ENCODE measurements around the gene SORBS1. TPM values are rescaled to one million over a fixed set of nuclear protein-coding genes. Genes with fewer than 3 reads are reported as not detected.

SORBS1 gene
- total RNA-seq, 1 donor from 2014 or later: 896 TPM

DNA sequence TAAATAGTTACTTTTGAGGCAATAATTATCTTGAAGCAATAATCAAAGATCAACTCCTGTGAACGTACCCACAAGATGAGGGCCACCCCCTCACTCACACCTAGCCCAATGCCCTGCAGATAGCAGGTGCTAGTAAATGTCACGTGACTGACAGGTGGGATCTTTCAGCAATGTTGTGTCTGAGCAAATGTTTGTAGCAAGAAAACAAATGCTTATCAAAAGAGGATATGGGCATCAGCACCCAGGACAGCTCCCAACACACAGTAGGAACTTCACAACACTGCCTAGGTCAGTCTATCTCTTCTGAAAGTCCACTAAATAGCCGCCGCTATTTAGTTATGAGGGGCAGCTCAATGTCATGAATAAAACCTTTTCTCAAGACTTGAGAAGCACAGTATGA lies 149.5 kb downstream of the SORBS1 start:
- Histone ChIP-seq H3K9me3 (replicated peaks) (no peaks in the 10 kb centered on the region), H3K4me1 (peaks cover 98% of the 10 kb centered on the region), H3K36me3 (peaks cover 35% of the 10 kb centered on the region), H3K27me3 (ENCODE audit: low read depth) (no peaks in the 10 kb centered on the region), H3K27ac (replicated peaks) (peak overlapping the region; percentile 97), H3K4me3 (peak overlapping the region; percentile 69)
- DNase-seq: no peak
- TF ChIP-seq, protein P1, sequence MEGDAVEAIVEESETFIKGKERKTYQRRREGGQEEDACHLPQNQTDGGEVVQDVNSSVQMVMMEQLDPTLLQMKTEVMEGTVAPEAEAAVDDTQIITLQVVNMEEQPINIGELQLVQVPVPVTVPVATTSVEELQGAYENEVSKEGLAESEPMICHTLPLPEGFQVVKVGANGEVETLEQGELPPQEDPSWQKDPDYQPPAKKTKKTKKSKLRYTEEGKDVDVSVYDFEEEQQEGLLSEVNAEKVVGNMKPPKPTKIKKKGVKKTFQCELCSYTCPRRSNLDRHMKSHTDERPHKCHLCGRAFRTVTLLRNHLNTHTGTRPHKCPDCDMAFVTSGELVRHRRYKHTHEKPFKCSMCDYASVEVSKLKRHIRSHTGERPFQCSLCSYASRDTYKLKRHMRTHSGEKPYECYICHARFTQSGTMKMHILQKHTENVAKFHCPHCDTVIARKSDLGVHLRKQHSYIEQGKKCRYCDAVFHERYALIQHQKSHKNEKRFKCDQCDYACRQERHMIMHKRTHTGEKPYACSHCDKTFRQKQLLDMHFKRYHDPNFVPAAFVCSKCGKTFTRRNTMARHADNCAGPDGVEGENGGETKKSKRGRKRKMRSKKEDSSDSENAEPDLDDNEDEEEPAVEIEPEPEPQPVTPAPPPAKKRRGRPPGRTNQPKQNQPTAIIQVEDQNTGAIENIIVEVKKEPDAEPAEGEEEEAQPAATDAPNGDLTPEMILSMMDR (IDR thresholded peaks at IDR 0.05; ENCODE audit: borderline replicate concordance): no peak
- intact Hi-C loops (cut with micrococcal nuclease): no loop called here

DNA sequence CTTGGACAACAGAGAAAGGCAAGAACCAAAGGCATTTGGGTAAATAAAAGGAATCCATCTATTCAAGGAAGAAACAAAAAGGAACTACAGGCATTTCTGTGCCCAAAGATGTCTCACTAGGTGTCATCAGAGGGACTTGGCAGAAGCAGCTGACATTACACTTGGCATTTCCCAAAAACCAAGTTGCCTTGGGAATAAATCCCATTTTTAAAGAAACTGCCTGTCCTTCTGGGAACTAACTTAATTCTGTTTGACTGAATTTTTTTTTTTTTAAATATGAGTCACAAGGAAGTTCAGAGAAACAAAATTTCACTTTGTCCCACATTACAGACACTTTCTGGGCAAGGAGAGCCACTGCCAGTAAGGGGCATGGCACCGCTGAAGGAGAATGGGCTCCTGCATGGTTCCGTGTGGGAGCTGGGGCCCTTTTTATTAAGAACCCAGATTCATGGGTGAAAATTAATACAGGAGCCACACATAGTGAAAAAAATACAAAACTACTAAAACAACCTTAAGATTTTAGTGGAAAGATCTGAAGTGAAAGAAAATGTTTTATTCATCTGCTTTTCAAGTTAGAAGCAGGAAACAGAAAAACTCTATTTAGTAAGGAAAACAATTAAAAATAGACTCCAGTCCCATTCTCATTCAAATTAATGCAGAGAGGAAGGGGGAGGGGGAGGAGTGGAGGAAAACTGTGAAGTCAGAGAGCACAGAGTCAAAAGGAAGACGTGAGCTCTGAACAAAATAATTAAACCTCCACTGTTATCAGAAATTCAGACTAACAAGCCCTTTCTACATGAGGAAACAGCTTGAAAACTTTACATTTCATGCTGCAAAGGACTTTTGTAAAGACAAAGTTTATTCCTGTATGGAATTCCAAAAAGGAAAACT lies 151.9 kb downstream of the SORBS1 start:
- H3K4me3 ChIP-seq: peak overlapping the region; percentile 44
- intact Hi-C loops (cut with micrococcal nuclease): no loop called here
- peak overlapping the region; percentile 97 for H3K27ac ChIP-seq (replicated peaks)
- TF ChIP-seq, protein P1 (IDR thresholded peaks at IDR 0.05; ENCODE audit: borderline replicate concordance): no peak
- no peak for DNase-seq
- H3K9me3 ChIP-seq (replicated peaks): no peaks in the 10 kb centered on the region
- H3K4me1 ChIP-seq: peaks cover 98% of the 10 kb centered on the region
- no peaks in the 10 kb centered on the region for H3K27me3 ChIP-seq (ENCODE audit: low read depth)
- H3K36me3 ChIP-seq: peaks cover 51% of the 10 kb centered on the region

DNA sequence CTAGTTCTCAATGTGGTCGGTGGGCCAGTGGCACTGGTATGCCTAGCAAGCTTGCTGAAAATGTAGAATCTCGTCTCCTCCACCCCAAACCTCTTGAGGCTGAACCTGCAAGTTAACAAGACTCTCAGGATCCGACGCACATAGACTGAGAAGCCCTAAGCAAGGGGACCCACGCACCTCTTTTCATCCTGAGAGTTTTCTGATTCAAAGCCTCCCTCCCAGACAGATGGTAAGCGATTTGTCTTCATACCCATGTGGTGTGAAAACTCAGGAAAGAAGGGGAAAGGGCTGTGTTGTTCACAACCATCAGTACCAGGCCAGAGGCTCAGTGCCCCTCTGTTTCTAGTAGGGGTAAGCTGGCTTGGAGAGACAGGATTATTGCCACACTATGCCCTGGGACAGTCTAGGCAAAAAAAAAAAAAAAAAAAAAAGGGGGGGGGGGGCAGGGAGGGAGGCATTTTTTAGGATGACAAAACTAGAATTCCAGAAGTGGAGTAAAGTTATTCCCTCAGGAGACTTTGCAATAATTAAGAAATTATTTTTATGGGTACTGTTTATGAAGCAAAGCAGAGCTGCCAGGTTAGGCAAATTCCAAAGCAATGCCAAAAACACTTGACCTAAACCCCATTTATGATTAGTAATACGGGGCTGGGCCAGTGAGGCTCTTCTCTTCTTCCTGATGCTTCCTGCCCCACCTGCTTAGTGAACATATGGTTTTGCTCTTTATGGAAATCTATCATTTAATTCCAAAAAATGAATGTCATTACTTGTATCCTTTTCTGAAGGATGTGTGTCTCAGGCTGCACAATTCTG lies 152.8 kb downstream of the SORBS1 start:
- Histone ChIP-seq H3K4me3 (peak overlapping the region; percentile 44), H3K9me3 (replicated peaks) (no peaks in the 10 kb centered on the region), H3K27me3 (ENCODE audit: low read depth) (no peaks in the 10 kb centered on the region), H3K4me1 (peaks cover 98% of the 10 kb centered on the region), H3K27ac (replicated peaks) (peak overlapping the region; percentile 97), H3K36me3 (peaks cover 50% of the 10 kb centered on the region)
- intact Hi-C loops (cut with micrococcal nuclease): no loop called here
- no peak for DNase-seq
- TF ChIP-seq, protein P1 (IDR thresholded peaks at IDR 0.05; ENCODE audit: borderline replicate concordance): no peak

DNA sequence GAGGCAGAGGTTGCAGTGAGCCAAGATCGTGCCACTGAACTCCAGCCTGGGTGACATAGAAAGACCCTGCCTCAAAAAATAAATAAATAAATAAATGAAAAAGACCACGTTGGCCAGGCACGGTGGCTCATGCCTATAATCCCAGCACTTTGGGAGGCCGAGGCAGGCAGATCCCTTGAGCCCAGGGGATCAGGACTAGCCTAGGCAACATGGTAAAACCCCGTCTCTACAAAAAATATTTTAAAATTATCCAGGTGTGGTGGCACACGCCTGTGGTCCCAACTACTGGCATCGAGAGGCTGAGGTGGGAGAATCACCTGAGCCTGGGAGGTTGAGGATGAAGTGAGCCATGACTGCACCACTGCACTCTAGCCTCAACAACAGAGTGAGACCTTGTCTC lies 153.6 kb downstream of the SORBS1 start:
- peaks cover 98% of the 10 kb centered on the region for H3K4me1 ChIP-seq
- intact Hi-C loops (cut with micrococcal nuclease): no loop called here

More for the DNA sequence above, 153.6 kb downstream of the SORBS1 start:
- DNase-seq: no peak
- Histone ChIP-seq H3K27me3 (ENCODE audit: low read depth) (no peaks in the 10 kb centered on the region), H3K27ac (replicated peaks) (peak overlapping the region; percentile 97), H3K4me3 (no peak overlapping the region), H3K9me3 (replicated peaks) (no peaks in the 10 kb centered on the region), H3K36me3 (peaks cover 58% of the 10 kb centered on the region)
- TF ChIP-seq, protein P1 (IDR thresholded peaks at IDR 0.05; ENCODE audit: borderline replicate concordance): no peak

Data from left ventricle myocardium inferior (tissue), 1 donor.